Endothelial cell of umbilical vein (primary cell): ENCODE results near the gene MYO1E. TPM values are rescaled to one million over a fixed set of nuclear protein-coding genes. Genes with fewer than 3 reads are reported as not detected.
A peak's percentile ranks its signal among the peaks of the same experiment; 100 is the strongest.

Experiments
- BruUV-seq: library from RNA; stranded (reverse); fragments of 400-500 nt; replicated peaks from 2 replicates; lab custom pipeline; 2021; lab: Mats Ljungman, UMichigan
- CTCF ChIA-PET: fragments of 300-600, 350-600 bp; sonication (Branson Sonifier 250); formaldehyde crosslinking; loops from one replicate; lab custom pipeline; 2021; ENCODE audit warnings: antibody characterized with exemption, inconsistent platforms; lab: Charles Lee
- POLR2A ChIA-PET: fragments of 300-600, 350-600 bp; sonication (Branson Sonifier 250); formaldehyde crosslinking; loops from one replicate; lab custom pipeline; 2021; ENCODE audit warnings: antibody characterized with exemption, inconsistent platforms; lab: Charles Lee
- DNase-seq: peaks from one replicate; pipeline ENCODE4 v3.0.0-alpha.2; 2011; ENCODE audit warnings: low read depth, low spot score
- FAIRE-seq: peaks from 2 replicates; lab custom pipeline; 2011; peaks lifted over from hg19 to GRCh38; lab: Jason Lieb, UNC
- H2AFZ ChIP-seq: 2 replicates; pipeline ENCODE4 v1.6.0; 2012; ENCODE audit warnings: low read depth, low read length, control low read depth, inconsistent platforms
- H3K27ac ChIP-seq: 2 replicates; pipeline ENCODE4 v1.5.1; 2011; ENCODE audit warnings: low read depth, mild to moderate bottlenecking, control low read depth, low read length, moderate library complexity; ENCODE audit not compliant: insufficient read depth
- H3K27me3 ChIP-seq, 2 experiments: 2 replicates each; pipeline versions ENCODE4 v1.6.0 to v1.6.1; 2011; ENCODE audit warnings: low read length in 2 of 2, mixed read lengths in 1 of 2; ENCODE audit not compliant: control insufficient read depth in 2 of 2, insufficient read depth in 2 of 2
- H3K36me3 ChIP-seq, 2 experiments: 2 replicates in 1 of 2; 3 replicates in 1 of 2; pipeline ENCODE4 v1.5.1; 2011; ENCODE audit warnings: low read length in 2 of 2, mild to moderate bottlenecking in 1 of 2, moderate library complexity in 1 of 2; ENCODE audit not compliant: control insufficient read depth in 2 of 2, insufficient read depth in 2 of 2; ENCODE audit errors: extremely low read depth in 1 of 2
- H3K4me1 ChIP-seq: 3 replicates; pipeline ENCODE4 v1.5.1; 2011; ENCODE audit warnings: mild to moderate bottlenecking, low read length; ENCODE audit not compliant: control insufficient read depth, insufficient read depth; ENCODE audit errors: extremely low read depth
- H3K4me2 ChIP-seq: 2 replicates; pipeline ENCODE4 v1.6.1; 2011; ENCODE audit warnings: low read length, control low read depth, mixed read lengths; ENCODE audit not compliant: insufficient read depth
- H3K4me3 ChIP-seq, 3 experiments: fragments of 200-600 bp in 1 of 3; sonication (generic), shearing (Covaris generic) in 1 of 3; replicated peaks in 1 of 3; 2 replicates each; pipeline ENCODE4 v1.5.1; 2011 to 2016; ENCODE audit warnings: control low read depth in 3 of 3, low read length in 3 of 3, mild to moderate bottlenecking in 2 of 3, inconsistent platforms in 1 of 3, low read depth in 1 of 3, moderate library complexity in 1 of 3; ENCODE audit not compliant: insufficient read depth in 1 of 3
- H3K79me2 ChIP-seq: 2 replicates; pipeline ENCODE4 v1.6.0; 2012; ENCODE audit warnings: low read length, inconsistent platforms; ENCODE audit not compliant: control insufficient read depth, insufficient read depth
- H3K9ac ChIP-seq: replicated peaks from 2 replicates; pipeline ENCODE3; 2011; ENCODE audit warnings: low read length, control low read depth; ENCODE audit not compliant: insufficient read depth; ENCODE audit errors: extremely low read depth
- H3K9me1 ChIP-seq: replicated peaks from 3 replicates; pipeline ENCODE4 v1.6.0; 2011; ENCODE audit warnings: mild to moderate bottlenecking, low read length; ENCODE audit not compliant: control insufficient read depth, insufficient read depth; ENCODE audit errors: extremely low read depth
- H3K9me3 ChIP-seq: replicated peaks from 2 replicates; pipeline ENCODE4 v1.5.1; 2012; ENCODE audit warnings: low read length, inconsistent platforms; ENCODE audit not compliant: control insufficient read depth, insufficient read depth
- H4K20me1 ChIP-seq: replicated peaks from 2 replicates; pipeline ENCODE3; 2011; ENCODE audit warnings: mild to moderate bottlenecking, low read length; ENCODE audit not compliant: control insufficient read depth, insufficient read depth; ENCODE audit errors: extremely low read depth
- EZH2 ChIP-seq: IDR thresholded peaks from 2 replicates; pipeline ENCODE4 v1.6.1; 2012; ENCODE audit warnings: borderline replicate concordance, low read depth, mild to moderate bottlenecking, moderate library complexity, low read length, inconsistent platforms; ENCODE audit not compliant: severe bottlenecking
- FOS ChIP-seq: IDR thresholded peaks from 2 replicates; pipeline ENCODE4 v1.6.1; 2011; ENCODE audit warnings: mild to moderate bottlenecking, low read length, moderate library complexity, borderline replicate concordance; ENCODE audit not compliant: insufficient read depth
- GATA2 ChIP-seq: IDR thresholded peaks from 2 replicates; pipeline ENCODE4 v1.7.0; 2011; ENCODE audit warnings: low read depth, mild to moderate bottlenecking, moderate library complexity, mixed read lengths, low read length; ENCODE audit not compliant: insufficient read length, insufficient read depth
- JUN ChIP-seq: IDR thresholded peaks from 2 replicates; pipeline ENCODE4 v1.6.1; 2011; ENCODE audit warnings: borderline replicate concordance, low read depth; ENCODE audit not compliant: insufficient read length, insufficient read depth
- MYC ChIP-seq: IDR thresholded peaks from one replicate; pipeline ENCODE4 v1.6.1; 2011; ENCODE audit warnings: mild to moderate bottlenecking, low read depth, low read length
- POLR2A ChIP-seq: IDR thresholded peaks from 2 replicates; pipeline ENCODE4 v1.6.1; 2012; ENCODE audit warnings: low read depth, mild to moderate bottlenecking, control low read depth, low read length
- POLR2AphosphoS5 ChIP-seq: IDR thresholded peaks from 2 replicates; pipeline ENCODE4 v1.6.1; 2012; ENCODE audit warnings: low read depth, mild to moderate bottlenecking, control low read depth, low read length, moderate library complexity; ENCODE audit not compliant: insufficient read depth
- dilution Hi-C: fragments of 300-500 bp; cut with MboI; formaldehyde crosslinking; loops from one replicate; pipeline ENCODE4 v1.15.0; 2019; ENCODE audit warnings: low sequenced_read_pairs; ENCODE audit not compliant: extremely low pct_ligation_motif_present
- intact Hi-C: fragments of 100-400 bp; cut with micrococcal nuclease; formaldehyde crosslinking; loops from one replicate; pipeline ENCODE4 v1.10.0; 2022
- polyA plus RNA-seq, 4 experiments: library from polyadenylated mRNA; depleted of rRNA in 3 of 4; stranded (reverse) in 3 of 4; unstranded in 1 of 4; fragments of >200 nt; gene quantifications; 2 replicates each; pipeline versions ENCODE4 v1.2.1 to v1.2.3, GENCODE V29; 2011 to 2012; ENCODE audit warnings: missing spikeins in 1 of 4
- total RNA-seq: library from RNA; stranded (reverse); gene quantifications from 2 replicates; pipeline ENCODE4 v1.2.3, GENCODE V29; 2021
- TF ChIP-seq, protein P1 (sequence below), 2 donors: IDR thresholded peaks; 1 replicate in 1 of 2; 2 replicates in 1 of 2; pipeline ENCODE4 v1.5.1; 2011; ENCODE audit warnings: low read length in 2 of 2, mild to moderate bottlenecking in 2 of 2, moderate library complexity in 2 of 2, control low read depth in 1 of 2, inconsistent platforms in 1 of 2, low read depth in 1 of 2; ENCODE audit not compliant: insufficient read depth in 1 of 2; ENCODE audit errors: extremely low read depth in 1 of 2
- TF ChIP-seq, protein P2 (sequence below): IDR thresholded peaks from 2 replicates; pipeline ENCODE4 v1.6.1; 2011; ENCODE audit not compliant: insufficient read depth, insufficient read length

The MYO1E gene
- total and polyA plus RNA-seq, 2 donors (not counting 3 experiments of a cell fraction or from before 2014, with no cell fraction given), result 31.6 to 218 TPM

DNA sequence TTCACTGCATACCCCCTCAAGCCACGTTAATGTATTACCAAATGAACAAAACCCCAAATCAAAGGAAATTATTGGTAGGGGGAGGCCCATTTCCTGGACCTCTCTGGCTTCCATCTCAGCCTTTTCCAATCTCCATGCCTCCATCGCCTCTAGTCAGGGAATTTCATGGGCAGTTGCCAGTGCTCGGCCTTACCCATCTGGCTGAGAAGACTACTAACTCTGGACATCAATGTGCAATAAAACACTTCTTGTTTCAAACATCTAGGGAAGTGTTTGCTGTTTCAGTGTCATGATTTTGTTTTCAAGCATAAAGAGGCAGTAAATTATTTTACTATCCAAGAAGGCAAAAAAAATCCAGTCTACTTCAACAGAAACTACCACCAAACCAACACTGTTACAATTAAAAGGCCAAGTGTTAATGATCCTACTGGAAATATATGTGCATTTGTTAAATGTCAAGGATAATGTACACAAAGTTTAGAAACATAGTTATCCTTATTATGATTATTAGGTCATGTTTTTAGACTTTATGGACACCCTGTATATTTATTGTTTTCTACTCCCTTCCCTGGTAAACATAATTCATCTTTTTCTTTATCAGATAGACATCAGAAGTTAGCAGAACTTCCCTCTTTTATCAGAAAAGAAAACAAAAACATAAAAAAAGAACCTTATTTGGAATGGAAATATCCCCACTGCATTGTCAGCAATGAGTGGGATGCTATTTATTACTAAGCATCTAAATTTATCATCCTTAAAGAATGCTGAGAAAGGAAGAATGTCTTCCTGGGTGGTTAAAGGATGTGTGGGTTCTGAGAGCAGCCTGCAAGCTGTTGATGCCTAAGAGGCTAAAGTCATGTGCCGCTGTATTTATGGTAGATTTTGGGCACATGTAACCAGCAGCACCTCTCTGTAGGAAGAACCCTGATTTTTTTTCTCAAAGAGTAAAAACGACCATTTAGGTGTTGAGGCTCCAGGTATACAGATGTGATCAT is 150.9 kb downstream of the MYO1E start:
- no peak for DNase-seq
- intact Hi-C loops (loop anchor here (5.0 kb wide), 1 partner anchor 150 kb away; the partner anchor contains the start of gene MYO1E), dilution Hi-C loops (no loop called here)
- Histone ChIP-seq H3K4me3 (no peak overlapping the region), H3K4me2 (peak overlapping the region; percentile 6), H3K27ac (peak overlapping the region; percentile 26), H3K9me3 (no peaks in the 10 kb centered on the region), H3K9ac (no peak overlapping the region), H4K20me1 (no peaks in the 10 kb centered on the region), H3K4me1 (peaks cover 57% of the 10 kb centered on the region), H2AFZ (no peak overlapping the region), H3K36me3 (peaks cover 2 to 8% of the 10 kb centered on the region in 2 experiments), H3K9me1 (no peaks in the 10 kb centered on the region), H3K79me2 (no peaks in the 10 kb centered on the region), H3K27me3 (no peaks in the 10 kb centered on the region)
- ChIA-PET POLR2A (interaction anchor here (0.5 kb wide), 1 partner anchor 170 kb away, joined by 9 read pairs; no protein-coding TSS in a partner anchor), CTCF (no interaction called here)
- BruUV-seq, result no TSS peak
- no peak for FAIRE-seq
- TF ChIP-seq, protein P1, sequence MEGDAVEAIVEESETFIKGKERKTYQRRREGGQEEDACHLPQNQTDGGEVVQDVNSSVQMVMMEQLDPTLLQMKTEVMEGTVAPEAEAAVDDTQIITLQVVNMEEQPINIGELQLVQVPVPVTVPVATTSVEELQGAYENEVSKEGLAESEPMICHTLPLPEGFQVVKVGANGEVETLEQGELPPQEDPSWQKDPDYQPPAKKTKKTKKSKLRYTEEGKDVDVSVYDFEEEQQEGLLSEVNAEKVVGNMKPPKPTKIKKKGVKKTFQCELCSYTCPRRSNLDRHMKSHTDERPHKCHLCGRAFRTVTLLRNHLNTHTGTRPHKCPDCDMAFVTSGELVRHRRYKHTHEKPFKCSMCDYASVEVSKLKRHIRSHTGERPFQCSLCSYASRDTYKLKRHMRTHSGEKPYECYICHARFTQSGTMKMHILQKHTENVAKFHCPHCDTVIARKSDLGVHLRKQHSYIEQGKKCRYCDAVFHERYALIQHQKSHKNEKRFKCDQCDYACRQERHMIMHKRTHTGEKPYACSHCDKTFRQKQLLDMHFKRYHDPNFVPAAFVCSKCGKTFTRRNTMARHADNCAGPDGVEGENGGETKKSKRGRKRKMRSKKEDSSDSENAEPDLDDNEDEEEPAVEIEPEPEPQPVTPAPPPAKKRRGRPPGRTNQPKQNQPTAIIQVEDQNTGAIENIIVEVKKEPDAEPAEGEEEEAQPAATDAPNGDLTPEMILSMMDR (IDR thresholded peaks at IDR 0.05; ENCODE audit: extremely low read depth in 1 of 2, insufficient read depth in 1 of 2, low read depth in 1 of 2, low read length in 2 of 2), result no peak
- TF ChIP-seq GATA2 (peak; percentile 14), JUN (no peak), POLR2A (no peak), POLR2AphosphoS5 (no peak), FOS (peak; percentile 16), MYC (no peak), EZH2 (no peak)
- TF ChIP-seq, protein P2, sequence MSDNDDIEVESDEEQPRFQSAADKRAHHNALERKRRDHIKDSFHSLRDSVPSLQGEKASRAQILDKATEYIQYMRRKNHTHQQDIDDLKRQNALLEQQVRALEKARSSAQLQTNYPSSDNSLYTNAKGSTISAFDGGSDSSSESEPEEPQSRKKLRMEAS, result no peak
